HCT116 (cell line): ENCODE measurements around the gene TLE7. TPM values are rescaled to one million over a fixed set of nuclear protein-coding genes. Genes with fewer than 3 reads are reported as not detected.
A peak's percentile ranks its signal among the peaks of the same experiment; 100 is the strongest.

Experiments
- ATAC-seq: fragments of 200-7000 bp; cut with Tn5 transposase; 2 replicates; pipeline ENCODE4 v1.9.1; 2020; ENCODE audit warnings: mild to moderate bottlenecking, moderate library complexity
- BruUV-seq: library from RNA; stranded (reverse); fragments of 400-500 nt; replicated peaks from 2 replicates; lab custom pipeline; 2021; lab: Mats Ljungman, UMichigan
- CTCF ChIA-PET: fragments of 300-600 bp; sonication (Branson Sonifier 250); formaldehyde crosslinking; loops from one replicate; lab custom pipeline; 2021; ENCODE audit warnings: antibody characterized with exemption; lab: Charles Lee
- POLR2A ChIA-PET: fragments of 300-600, 350-600 bp; sonication (Branson Sonifier 250); formaldehyde crosslinking; loops from one replicate; lab custom pipeline; 2021; ENCODE audit warnings: antibody characterized with exemption; lab: Charles Lee
- RAD21 ChIA-PET, 2 experiments: fragments of 300-600 bp; sonication (Branson Sonifier 250); formaldehyde crosslinking; loops; one replicate each; lab custom pipeline; 2023; ENCODE audit warnings: low total read pairs in 2 of 2; ENCODE audit not compliant: uncharacterized antibody in 2 of 2, unreplicated experiment in 2 of 2, low non-redundant PET in 1 of 2; lab: Charles Lee
- DNase-seq: peaks from one replicate; pipeline ENCODE4 v3.0.0-alpha.2; 2010; ENCODE audit warnings: low read depth, low spot score
- H2AFZ ChIP-seq: fragments of 200-600 bp; shearing (Covaris generic), sonication (generic); 2 replicates; pipeline ENCODE4 v1.6.1; 2017; ENCODE audit warnings: low read depth, mixed run types, mixed read lengths, antibody characterized with exemption, low read length; ENCODE audit not compliant: poor library complexity, severe bottlenecking
- H3K27ac ChIP-seq: 2 replicates; pipeline ENCODE4 v1.5.1; 2012; ENCODE audit warnings: low read depth, low read length
- H3K27me3 ChIP-seq: fragments of 200-600 bp; sonication (generic); 2 replicates; pipeline ENCODE4 v1.6.1; 2016; ENCODE audit warnings: mixed run types, low read length, mixed read lengths; ENCODE audit not compliant: insufficient read depth
- H3K36me3 ChIP-seq, 2 experiments: fragments of 200-500 bp in 1 of 2; fragments of 200-600 bp in 1 of 2; sonication (Bioruptor generic) in 1 of 2; sonication (generic) in 1 of 2; 2 replicates each; pipeline versions ENCODE4 v1.5.1 to v1.6.1; 2014 to 2016; ENCODE audit warnings: low read length in 2 of 2, inconsistent platforms in 1 of 2, mixed read lengths in 1 of 2, mixed run types in 1 of 2; ENCODE audit not compliant: insufficient read depth in 2 of 2, control insufficient read depth in 1 of 2
- H3K4me1 ChIP-seq, 2 experiments: fragments of 200-600 bp in 1 of 2; sonication (generic) in 1 of 2; 2 replicates each; pipeline versions ENCODE4 v1.5.1 to v1.6.1; 2012 to 2017; ENCODE audit warnings: low read length in 2 of 2, inconsistent platforms in 1 of 2, mild to moderate bottlenecking in 1 of 2, mixed read lengths in 1 of 2, mixed run types in 1 of 2, moderate library complexity in 1 of 2; ENCODE audit not compliant: insufficient read depth in 2 of 2, control insufficient read depth in 1 of 2
- H3K4me2 ChIP-seq: fragments of 200-600 bp; sonication (generic); 2 replicates; pipeline ENCODE4 v1.6.1; 2017; ENCODE audit warnings: mixed run types, low read length, mixed read lengths
- H3K4me3 ChIP-seq, 2 experiments: fragments of 200-600 bp in 1 of 2; sonication (generic) in 1 of 2; replicated peaks in 1 of 2; 2 replicates each; pipeline ENCODE4 v1.5.1; 2011 to 2016; ENCODE audit warnings: low read length in 2 of 2, control low read depth in 1 of 2, low read depth in 1 of 2, mild to moderate bottlenecking in 1 of 2, mixed read lengths in 1 of 2, mixed run types in 1 of 2
- H3K79me2 ChIP-seq: fragments of 200-600 bp; sonication (generic); 2 replicates; pipeline ENCODE4 v1.6.1; 2017; ENCODE audit warnings: mild to moderate bottlenecking, mixed run types, low read length, moderate library complexity, mixed read lengths; ENCODE audit not compliant: insufficient read depth
- H3K9ac ChIP-seq: fragments of 200-600 bp; sonication (generic); 2 replicates; pipeline ENCODE4 v1.6.1; 2016; ENCODE audit warnings: low read length, mixed read lengths
- H3K9me2 ChIP-seq: fragments of 200-600 bp; sonication (generic), shearing (Covaris generic); 2 replicates; pipeline ENCODE4 v1.6.1; 2017; ENCODE audit warnings: mixed run types, mild to moderate bottlenecking, moderate library complexity; ENCODE audit not compliant: insufficient read depth
- H3K9me3 ChIP-seq, 2 experiments: fragments of 200-500 bp in 1 of 2; fragments of 200-600 bp in 1 of 2; sonication (Bioruptor generic) in 1 of 2; sonication (generic) in 1 of 2; 2 replicates each; pipeline ENCODE4 v1.6.1; 2014 to 2017; ENCODE audit warnings: low read length in 2 of 2, mixed read lengths in 2 of 2, inconsistent platforms in 1 of 2, low read depth in 1 of 2, mild to moderate bottlenecking in 1 of 2, mixed run types in 1 of 2, moderate library complexity in 1 of 2; ENCODE audit not compliant: control insufficient read depth in 1 of 2, insufficient read depth in 1 of 2
- H4K20me1 ChIP-seq: fragments of 200-600 bp; sonication (generic), shearing (Covaris generic); 2 replicates; pipeline ENCODE4 v1.6.1; 2017; ENCODE audit warnings: mixed run types, mild to moderate bottlenecking, moderate library complexity; ENCODE audit not compliant: insufficient read depth
- CBX3 ChIP-seq: IDR thresholded peaks from 2 replicates; pipeline ENCODE4 v1.6.1; 2012; ENCODE audit warnings: low read depth
- CEBPB ChIP-seq: IDR thresholded peaks from 2 replicates; pipeline ENCODE4 v1.6.1; 2012; ENCODE audit warnings: low read depth
- EGR1 ChIP-seq: IDR thresholded peaks from 2 replicates; pipeline ENCODE4 v1.6.1; 2012; ENCODE audit warnings: low read depth
- ELF1 ChIP-seq: IDR thresholded peaks from 2 replicates; pipeline ENCODE4 v1.6.1; 2012; ENCODE audit warnings: low read depth, borderline replicate concordance
- EZH2 ChIP-seq: fragments of 200-600 bp; sonication (generic); IDR thresholded peaks from 2 replicates; pipeline ENCODE4 v1.6.1; 2017; ENCODE audit warnings: antibody characterized with exemption, mixed run types
- EZH2phosphoT487 ChIP-seq: fragments of 200-600 bp; IDR thresholded peaks from 2 replicates; pipeline ENCODE4 v1.6.1; 2018; ENCODE audit warnings: antibody characterized with exemption, borderline replicate concordance
- FOSL1 ChIP-seq: IDR thresholded peaks from 2 replicates; pipeline ENCODE4 v1.6.1; 2012; ENCODE audit warnings: low read depth
- POLR2A ChIP-seq: IDR thresholded peaks from 2 replicates; pipeline ENCODE4 v1.7.0; 2011; ENCODE audit warnings: borderline replicate concordance; ENCODE audit not compliant: insufficient read depth, insufficient read length; ENCODE audit errors: extremely low read depth
- RAD21 ChIP-seq: IDR thresholded peaks from 2 replicates; pipeline ENCODE4 v1.6.1; 2012; ENCODE audit warnings: low read depth, mild to moderate bottlenecking
- SIN3A ChIP-seq: IDR thresholded peaks from 2 replicates; pipeline ENCODE4 v1.6.1; 2012; ENCODE audit warnings: low read depth
- SP1 ChIP-seq: IDR thresholded peaks from 2 replicates; pipeline ENCODE4 v1.6.1; 2012; ENCODE audit warnings: low read depth
- SRF ChIP-seq: IDR thresholded peaks from 2 replicates; pipeline ENCODE4 v1.6.1; 2012; ENCODE audit warnings: low read depth
- TCF7L2 ChIP-seq: IDR thresholded peaks from 2 replicates; pipeline ENCODE4 v1.7.0; 2011; ENCODE audit warnings: borderline replicate concordance, inconsistent platforms; ENCODE audit not compliant: insufficient read depth, insufficient read length; ENCODE audit errors: extremely low read depth
- YY1 ChIP-seq: IDR thresholded peaks from 2 replicates; pipeline ENCODE4 v1.6.1; 2011; ENCODE audit warnings: low read length, low read depth, moderate library complexity, mild to moderate bottlenecking; ENCODE audit not compliant: insufficient replicate concordance; ENCODE audit errors: extremely low read depth
- ZFX ChIP-seq: fragments of 450-650 bp; IDR thresholded peaks from 2 replicates; pipeline ENCODE4 v1.6.1; 2017
- ZNF274 ChIP-seq: fragments of 200-500 bp; sonication (Bioruptor generic); IDR thresholded peaks from 2 replicates; pipeline ENCODE4 v1.6.1; 2014; ENCODE audit warnings: mild to moderate bottlenecking, low read depth, low read length, inconsistent platforms
- intact Hi-C: fragments of 100-400 bp; cut with micrococcal nuclease; formaldehyde crosslinking; loops from 2 replicates; pipeline ENCODE4 v1.10.0; 2022
- total RNA-seq: library from RNA; stranded (reverse); gene quantifications from one replicate; pipeline ENCODE4 v1.2.1, GENCODE V29; 2021; ENCODE audit not compliant: unreplicated experiment
- TF ChIP-seq, protein P1 (sequence below), 3 experiments: fragments of 200-600 bp in 1 of 3; sonication (generic) in 1 of 3; IDR thresholded peaks in 2 of 3; conservative IDR thresholded peaks in 1 of 3; 2 replicates each; pipeline ENCODE4 v1.5.1; 2012 to 2017; ENCODE audit warnings: low read depth in 2 of 3, low read length in 2 of 3, antibody characterized with exemption in 1 of 3, borderline replicate concordance in 1 of 3, control low read depth in 1 of 3, mild to moderate bottlenecking in 1 of 3, mixed read lengths in 1 of 3, mixed run types in 1 of 3, moderate library complexity in 1 of 3; ENCODE audit not compliant: insufficient read depth in 1 of 3
- TF ChIP-seq, protein P2 (sequence below): IDR thresholded peaks from 2 replicates; pipeline ENCODE4 v1.6.1; 2012
- TF ChIP-seq, protein P3 (sequence below): IDR thresholded peaks from 2 replicates; pipeline ENCODE4 v1.6.1; 2012; ENCODE audit warnings: low read depth
- TF ChIP-seq, protein P4 (sequence below): IDR thresholded peaks from 2 replicates; pipeline ENCODE4 v1.6.1; 2012

TLE7 gene
- total RNA-seq, 1 experiment from 2014 or later: not detected

DNA sequence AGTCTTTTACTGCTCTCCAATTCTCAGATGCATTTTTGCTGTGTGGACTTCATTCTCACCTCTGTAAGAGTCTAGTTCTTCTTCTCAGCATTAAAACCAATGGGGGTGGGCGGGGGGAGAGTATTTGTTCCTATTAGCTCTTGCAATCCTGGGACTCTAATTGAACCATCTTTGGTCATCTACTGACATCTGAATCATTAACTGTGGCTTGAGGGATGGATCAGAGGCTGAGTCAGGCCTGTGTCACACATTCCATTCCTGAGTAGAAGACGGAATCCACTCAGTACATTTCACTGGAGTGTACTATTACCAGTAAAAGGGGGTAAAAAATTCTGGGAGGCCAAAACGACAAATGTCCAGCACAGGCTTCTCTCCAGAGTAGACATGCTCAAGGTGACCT lies 33.0 kb upstream of the TLE7 start:
- ChIA-PET CTCF (interaction anchor here (1.2 to 1.5 kb wide), 2 partner anchors 11 to 25 kb away, joined by 3 to 6 read pairs; no protein-coding TSS in a partner anchor), POLR2A (interaction anchor here (1.3 to 1.7 kb wide), 2 partner anchors 9 to 13 kb away, joined by 3 to 7 read pairs; partner anchors contain the start of gene ZNF23), RAD21 (interaction anchor here in 1 of 2 experiments (1.4 kb wide), 1 partner anchor 13 kb away, joined by 5 read pairs; the partner anchor contains the start of gene ZNF23)
- no peaks in the 10 kb centered on the region for H4K20me1 ChIP-seq
- H2AFZ ChIP-seq: no peak overlapping the region
- intact Hi-C loops: no loop called here
- peak overlapping the region; percentile 64 for H3K4me2 ChIP-seq
- peak; percentile 84 for ATAC-seq
- peak overlapping the region; percentile 54; the same call in 1 of the 2 replicates for H3K27ac ChIP-seq
- H3K4me1 ChIP-seq: peaks cover 16 to 39% of the 10 kb centered on the region in 2 experiments; a peak in 3 of 4 replicates
- H3K27me3 ChIP-seq: no peaks in the 10 kb centered on the region
- no peaks in the 10 kb centered on the region; the same call in 1 of the 2 replicates for H3K9me2 ChIP-seq
- no peaks in the 10 kb centered on the region for H3K79me2 ChIP-seq
- no peaks in the 10 kb centered on the region for H3K9me3 ChIP-seq
- H3K4me3 ChIP-seq: peak overlapping the region; percentile 2 to 30
- peaks cover 10 to 11% of the 10 kb centered on the region in 2 experiments; a peak in 2 of 4 replicates for H3K36me3 ChIP-seq
- BruUV-seq: no TSS peak
- H3K9ac ChIP-seq: peak overlapping the region; percentile 30
- peak; percentile 90 for DNase-seq
- TF ChIP-seq POLR2A (no peak), TCF7L2 (no peak), EZH2 (no peak), CBX3 (peak; percentile 89), SRF (peak; percentile 91), EZH2phosphoT487 (no peak), EGR1 (peak; percentile 45), SP1 (peak; percentile 91), ELF1 (no peak), RAD21 (0 out of 2 replicates have a peak, but pooled peaks have one; percentile 9), SIN3A (peak; percentile 57; the same call in 1 of the 2 replicates), YY1 (no peak), ZNF274 (no peak), CEBPB (peak; percentile 73), FOSL1 (peak; percentile 99), ZFX (no peak)
- TF ChIP-seq, protein P1, sequence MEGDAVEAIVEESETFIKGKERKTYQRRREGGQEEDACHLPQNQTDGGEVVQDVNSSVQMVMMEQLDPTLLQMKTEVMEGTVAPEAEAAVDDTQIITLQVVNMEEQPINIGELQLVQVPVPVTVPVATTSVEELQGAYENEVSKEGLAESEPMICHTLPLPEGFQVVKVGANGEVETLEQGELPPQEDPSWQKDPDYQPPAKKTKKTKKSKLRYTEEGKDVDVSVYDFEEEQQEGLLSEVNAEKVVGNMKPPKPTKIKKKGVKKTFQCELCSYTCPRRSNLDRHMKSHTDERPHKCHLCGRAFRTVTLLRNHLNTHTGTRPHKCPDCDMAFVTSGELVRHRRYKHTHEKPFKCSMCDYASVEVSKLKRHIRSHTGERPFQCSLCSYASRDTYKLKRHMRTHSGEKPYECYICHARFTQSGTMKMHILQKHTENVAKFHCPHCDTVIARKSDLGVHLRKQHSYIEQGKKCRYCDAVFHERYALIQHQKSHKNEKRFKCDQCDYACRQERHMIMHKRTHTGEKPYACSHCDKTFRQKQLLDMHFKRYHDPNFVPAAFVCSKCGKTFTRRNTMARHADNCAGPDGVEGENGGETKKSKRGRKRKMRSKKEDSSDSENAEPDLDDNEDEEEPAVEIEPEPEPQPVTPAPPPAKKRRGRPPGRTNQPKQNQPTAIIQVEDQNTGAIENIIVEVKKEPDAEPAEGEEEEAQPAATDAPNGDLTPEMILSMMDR (IDR thresholded peaks at IDR 0.05 in 2 of 3, conservative IDR thresholded peaks at IDR 0.05 in 1 of 3; ENCODE audit: borderline replicate concordance in 1 of 3, insufficient read depth in 1 of 3, low read depth in 2 of 3, low read length in 2 of 3): no peak
- TF ChIP-seq, protein P2, sequence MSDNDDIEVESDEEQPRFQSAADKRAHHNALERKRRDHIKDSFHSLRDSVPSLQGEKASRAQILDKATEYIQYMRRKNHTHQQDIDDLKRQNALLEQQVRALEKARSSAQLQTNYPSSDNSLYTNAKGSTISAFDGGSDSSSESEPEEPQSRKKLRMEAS: peak; percentile 54; the same call in 1 of the 2 replicates
- TF ChIP-seq, protein P3, sequence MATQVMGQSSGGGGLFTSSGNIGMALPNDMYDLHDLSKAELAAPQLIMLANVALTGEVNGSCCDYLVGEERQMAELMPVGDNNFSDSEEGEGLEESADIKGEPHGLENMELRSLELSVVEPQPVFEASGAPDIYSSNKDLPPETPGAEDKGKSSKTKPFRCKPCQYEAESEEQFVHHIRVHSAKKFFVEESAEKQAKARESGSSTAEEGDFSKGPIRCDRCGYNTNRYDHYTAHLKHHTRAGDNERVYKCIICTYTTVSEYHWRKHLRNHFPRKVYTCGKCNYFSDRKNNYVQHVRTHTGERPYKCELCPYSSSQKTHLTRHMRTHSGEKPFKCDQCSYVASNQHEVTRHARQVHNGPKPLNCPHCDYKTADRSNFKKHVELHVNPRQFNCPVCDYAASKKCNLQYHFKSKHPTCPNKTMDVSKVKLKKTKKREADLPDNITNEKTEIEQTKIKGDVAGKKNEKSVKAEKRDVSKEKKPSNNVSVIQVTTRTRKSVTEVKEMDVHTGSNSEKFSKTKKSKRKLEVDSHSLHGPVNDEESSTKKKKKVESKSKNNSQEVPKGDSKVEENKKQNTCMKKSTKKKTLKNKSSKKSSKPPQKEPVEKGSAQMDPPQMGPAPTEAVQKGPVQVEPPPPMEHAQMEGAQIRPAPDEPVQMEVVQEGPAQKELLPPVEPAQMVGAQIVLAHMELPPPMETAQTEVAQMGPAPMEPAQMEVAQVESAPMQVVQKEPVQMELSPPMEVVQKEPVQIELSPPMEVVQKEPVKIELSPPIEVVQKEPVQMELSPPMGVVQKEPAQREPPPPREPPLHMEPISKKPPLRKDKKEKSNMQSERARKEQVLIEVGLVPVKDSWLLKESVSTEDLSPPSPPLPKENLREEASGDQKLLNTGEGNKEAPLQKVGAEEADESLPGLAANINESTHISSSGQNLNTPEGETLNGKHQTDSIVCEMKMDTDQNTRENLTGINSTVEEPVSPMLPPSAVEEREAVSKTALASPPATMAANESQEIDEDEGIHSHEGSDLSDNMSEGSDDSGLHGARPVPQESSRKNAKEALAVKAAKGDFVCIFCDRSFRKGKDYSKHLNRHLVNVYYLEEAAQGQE: no peak
- TF ChIP-seq, protein P4, sequence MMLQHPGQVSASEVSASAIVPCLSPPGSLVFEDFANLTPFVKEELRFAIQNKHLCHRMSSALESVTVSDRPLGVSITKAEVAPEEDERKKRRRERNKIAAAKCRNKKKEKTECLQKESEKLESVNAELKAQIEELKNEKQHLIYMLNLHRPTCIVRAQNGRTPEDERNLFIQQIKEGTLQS: no peak
